Vagina (tissue), 2 donors: Measurements from ENCODE around the gene NSUN7. TPM values are rescaled to one million over a fixed set of nuclear protein-coding genes. Genes with fewer than 3 reads are reported as not detected.

ENCODE experiments used
- DNase-seq, 2 donors: peaks; one replicate each; pipeline ENCODE4 v3.0.0-alpha.2; 2017; ENCODE audit errors: extremely low spot score in 2 of 2
- H3K27ac ChIP-seq: fragments of 200-600 bp; sonication (generic); one replicate; pipeline ENCODE4 v1.5.1; 2019
- H3K27me3 ChIP-seq: fragments of 200-600 bp; sonication (generic); one replicate; pipeline ENCODE4 v1.5.1; 2019
- H3K36me3 ChIP-seq, 2 donors: fragments of 200-600 bp; sonication (generic); one replicate each; pipeline ENCODE4 v1.5.1; 2017 to 2019
- H3K4me1 ChIP-seq: fragments of 200-600 bp; sonication (generic); one replicate; pipeline ENCODE4 v1.5.1; 2019
- H3K4me3 ChIP-seq, 2 donors: fragments of 200-600 bp; sonication (generic); 1 replicate in 1 of 2; 2 replicates in 1 of 2; pipeline ENCODE4 v1.5.1; 2016 to 2019
- H3K9me3 ChIP-seq: fragments of 200-600 bp; sonication (generic); one replicate; pipeline ENCODE4 v1.5.1; 2019
- POLR2A ChIP-seq, 2 donors: fragments of 450-650 bp; IDR thresholded peaks; one replicate each; pipeline ENCODE4 v1.6.1; 2017; ENCODE audit warnings: antibody characterized with exemption in 2 of 2, mild to moderate bottlenecking in 2 of 2, moderate library complexity in 2 of 2
- POLR2AphosphoS5 ChIP-seq, 2 donors: sonication (generic); formaldehyde crosslinking; IDR thresholded peaks; one replicate each; pipeline ENCODE4 v1.9.0; 2017; ENCODE audit warnings: antibody characterized with exemption in 2 of 2, mild to moderate bottlenecking in 2 of 2, low read depth in 1 of 2; ENCODE audit not compliant: insufficient read depth in 1 of 2
- intact Hi-C: fragments of 100-400 bp; cut with DNase I; formaldehyde crosslinking; loops from one replicate; pipeline ENCODE4 v1.15.1; 2023
- total RNA-seq: library from RNA; depleted of rRNA; stranded (reverse); fragments of >200 nt; gene quantifications from one replicate; pipeline ENCODE4 v1.2.3, GENCODE V29; 2016
- TF ChIP-seq, protein P1 (sequence below), 3 experiments: fragments of 450-650 bp in 2 of 3; fragments of 200-600 bp in 1 of 3; sonication (generic) in 1 of 3; IDR thresholded peaks; one replicate each; pipeline ENCODE4 v1.5.1; 2017 to 2019; ENCODE audit warnings: antibody characterized with exemption in 3 of 3, mild to moderate bottlenecking in 2 of 3, moderate library complexity in 2 of 3

The NSUN7 gene
- total RNA-seq, 1 donor from 2014 or later, result 5.6 TPM

DNA sequence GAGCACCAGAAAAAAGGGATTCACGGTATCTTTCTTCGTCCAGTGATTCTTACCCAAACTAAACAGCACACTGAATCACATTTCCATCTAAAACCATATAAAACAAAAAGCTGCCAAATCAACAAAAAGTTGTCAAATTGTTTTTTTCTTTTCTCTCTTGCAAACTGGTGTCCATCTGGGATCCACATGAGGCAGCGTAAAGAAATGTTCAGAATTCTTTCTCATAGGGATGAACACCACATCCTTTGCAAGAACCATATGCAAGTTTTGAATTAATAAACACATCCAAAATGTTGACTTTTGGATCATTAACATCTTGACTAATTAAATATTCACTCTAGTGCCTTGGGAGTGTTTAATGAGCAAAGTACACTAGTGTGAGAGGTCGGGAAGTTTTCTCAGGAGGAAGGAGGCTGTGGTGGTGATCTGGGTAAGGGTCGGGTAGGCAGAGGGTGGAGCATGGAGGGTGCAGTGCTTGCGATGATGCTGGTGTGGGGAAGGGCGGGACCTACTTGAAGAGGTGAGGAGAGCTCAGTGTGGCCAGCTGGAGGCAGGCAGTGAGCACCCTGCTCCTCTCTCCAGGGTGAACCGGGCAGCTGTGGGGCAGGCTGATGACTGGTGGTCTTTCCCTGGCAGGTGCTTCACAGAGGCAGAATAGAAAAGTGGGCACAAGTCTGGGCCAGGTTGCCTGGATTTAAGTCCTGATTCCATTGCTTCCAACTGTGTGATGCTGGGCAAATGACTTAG is 72.8 kb downstream of the NSUN7 start:
- Histone ChIP-seq H3K27ac (no peak overlapping the region), H3K36me3 (peaks cover 0 to 52% of the 10 kb centered on the region in 2 donors), H3K4me1 (no peaks in the 10 kb centered on the region), H3K9me3 (no peaks in the 10 kb centered on the region), H3K27me3 (no peaks in the 10 kb centered on the region), H3K4me3 (no peak overlapping the region)
- TF ChIP-seq, protein P1, sequence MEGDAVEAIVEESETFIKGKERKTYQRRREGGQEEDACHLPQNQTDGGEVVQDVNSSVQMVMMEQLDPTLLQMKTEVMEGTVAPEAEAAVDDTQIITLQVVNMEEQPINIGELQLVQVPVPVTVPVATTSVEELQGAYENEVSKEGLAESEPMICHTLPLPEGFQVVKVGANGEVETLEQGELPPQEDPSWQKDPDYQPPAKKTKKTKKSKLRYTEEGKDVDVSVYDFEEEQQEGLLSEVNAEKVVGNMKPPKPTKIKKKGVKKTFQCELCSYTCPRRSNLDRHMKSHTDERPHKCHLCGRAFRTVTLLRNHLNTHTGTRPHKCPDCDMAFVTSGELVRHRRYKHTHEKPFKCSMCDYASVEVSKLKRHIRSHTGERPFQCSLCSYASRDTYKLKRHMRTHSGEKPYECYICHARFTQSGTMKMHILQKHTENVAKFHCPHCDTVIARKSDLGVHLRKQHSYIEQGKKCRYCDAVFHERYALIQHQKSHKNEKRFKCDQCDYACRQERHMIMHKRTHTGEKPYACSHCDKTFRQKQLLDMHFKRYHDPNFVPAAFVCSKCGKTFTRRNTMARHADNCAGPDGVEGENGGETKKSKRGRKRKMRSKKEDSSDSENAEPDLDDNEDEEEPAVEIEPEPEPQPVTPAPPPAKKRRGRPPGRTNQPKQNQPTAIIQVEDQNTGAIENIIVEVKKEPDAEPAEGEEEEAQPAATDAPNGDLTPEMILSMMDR (IDR thresholded peaks at IDR 0.05), result no peak
- TF ChIP-seq POLR2AphosphoS5 (IDR thresholded peaks at IDR 0.05; ENCODE audit: insufficient read depth in 1 of 2, low read depth in 1 of 2), result no peak
- TF ChIP-seq POLR2A (IDR thresholded peaks at IDR 0.05), result no peak
- intact Hi-C loops, result no loop called here
- peak in 1 of 2 donors; percentile 77 for DNase-seq

DNA sequence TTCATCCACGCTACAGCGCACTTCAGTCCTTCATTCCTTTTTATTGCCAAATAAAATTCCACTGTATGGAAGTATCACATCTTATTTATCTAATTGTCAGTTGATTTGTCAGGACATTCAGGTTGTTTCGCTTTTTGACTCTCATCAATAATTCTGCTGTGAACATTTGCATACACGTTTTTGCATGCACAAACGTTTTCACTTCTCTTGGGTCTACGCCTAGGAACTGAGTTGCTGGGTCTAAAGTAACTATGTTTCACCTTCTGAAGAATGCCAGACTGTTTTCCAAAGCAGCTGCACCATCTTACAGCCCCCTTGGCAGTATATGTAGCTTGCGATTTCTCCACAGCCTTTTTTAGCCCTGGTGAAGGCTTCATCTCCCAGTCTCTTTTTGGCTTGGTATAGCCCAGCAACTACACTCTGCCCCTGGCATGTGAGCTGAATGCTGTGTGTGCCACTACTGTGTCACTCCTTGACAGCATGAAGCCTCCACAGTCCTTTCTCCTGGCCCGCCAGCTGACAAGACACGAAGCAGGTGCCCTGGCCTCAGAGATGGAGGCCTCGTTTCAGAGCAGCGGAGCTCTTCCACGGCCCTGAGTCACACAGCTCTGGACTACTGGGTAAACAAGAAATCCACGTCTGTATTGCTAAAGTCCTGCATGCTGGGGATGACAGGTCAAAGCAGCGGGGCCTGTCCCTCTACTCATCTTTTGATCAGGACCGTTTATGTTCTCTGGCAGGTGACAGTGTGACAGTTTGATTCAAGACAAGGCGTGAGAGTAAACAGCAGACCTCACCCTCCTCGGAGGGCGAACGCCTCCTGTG is 75.5 kb downstream of the NSUN7 start:
- H3K27ac ChIP-seq, result no peak overlapping the region
- TF ChIP-seq POLR2A (IDR thresholded peaks at IDR 0.05) (no peak), POLR2AphosphoS5 (IDR thresholded peaks at IDR 0.05; ENCODE audit: insufficient read depth in 1 of 2, low read depth in 1 of 2) (no peak)
- TF ChIP-seq, protein P1 (IDR thresholded peaks at IDR 0.05), result no peak
- H3K36me3 ChIP-seq, result peaks cover 0 to 64% of the 10 kb centered on the region in 2 donors
- H3K4me1 ChIP-seq, result no peaks in the 10 kb centered on the region
- intact Hi-C loops, result no loop called here
- no peaks in the 10 kb centered on the region for H3K9me3 ChIP-seq
- no peak overlapping the region for H3K4me3 ChIP-seq
- H3K27me3 ChIP-seq, result no peaks in the 10 kb centered on the region
- no peak for DNase-seq

DNA sequence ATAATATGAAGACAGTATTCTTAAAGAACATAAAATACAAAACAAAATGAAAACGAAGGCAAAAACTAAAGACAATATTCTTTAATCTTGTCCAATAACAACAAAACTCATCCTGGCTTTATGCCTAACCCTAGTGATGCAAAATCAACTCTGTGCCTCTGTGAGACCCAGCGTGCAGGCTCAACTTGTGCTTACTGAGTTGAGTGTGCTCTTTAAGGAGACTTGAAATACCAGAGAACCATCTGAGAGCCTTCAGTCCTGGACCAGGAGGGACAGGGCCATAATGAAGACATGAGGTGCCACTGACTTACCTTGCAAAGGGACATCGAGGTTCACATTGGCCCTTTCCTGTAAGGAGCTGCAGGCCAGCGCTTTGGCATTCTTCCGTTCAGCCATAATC is 77.1 kb downstream of the NSUN7 start:
- H3K9me3 ChIP-seq, result no peaks in the 10 kb centered on the region
- H3K4me3 ChIP-seq, result no peak overlapping the region
- DNase-seq, result no peak
- peaks cover 0 to 58% of the 10 kb centered on the region in 2 donors for H3K36me3 ChIP-seq
- no peak for TF ChIP-seq POLR2A (IDR thresholded peaks at IDR 0.05)
- TF ChIP-seq POLR2AphosphoS5 (IDR thresholded peaks at IDR 0.05; ENCODE audit: insufficient read depth in 1 of 2, low read depth in 1 of 2), result no peak
- TF ChIP-seq, protein P1 (IDR thresholded peaks at IDR 0.05), result no peak
- no peak overlapping the region for H3K27ac ChIP-seq
- no peaks in the 10 kb centered on the region for H3K27me3 ChIP-seq
- intact Hi-C loops, result no loop called here
- no peaks in the 10 kb centered on the region for H3K4me1 ChIP-seq

DNA sequence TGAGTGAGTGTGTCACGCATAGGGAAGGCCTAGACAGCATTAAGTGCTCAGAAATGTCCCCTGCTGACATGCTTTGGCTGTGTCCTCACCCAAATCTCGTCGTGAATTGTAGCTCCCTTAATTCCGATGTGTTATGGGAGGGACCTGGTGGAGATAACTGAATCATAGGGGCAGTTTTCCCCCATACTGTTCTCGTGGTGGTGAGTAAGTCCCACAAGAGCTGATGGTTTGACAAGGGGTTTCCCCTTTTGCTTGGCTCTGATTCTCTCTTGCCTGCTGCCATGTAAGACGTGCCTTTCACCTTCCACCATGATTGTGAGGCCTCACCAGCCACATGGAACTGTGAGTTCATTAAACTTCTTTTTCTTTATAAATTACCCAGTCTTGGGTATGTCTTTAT is 78.0 kb downstream of the NSUN7 start:
- H3K27ac ChIP-seq, result no peak overlapping the region
- H3K9me3 ChIP-seq, result no peaks in the 10 kb centered on the region
- H3K36me3 ChIP-seq, result peaks cover 0 to 52% of the 10 kb centered on the region in 2 donors
- no peak overlapping the region for H3K4me3 ChIP-seq
- no peak for TF ChIP-seq POLR2A (IDR thresholded peaks at IDR 0.05)
- TF ChIP-seq, protein P1 (IDR thresholded peaks at IDR 0.05), result no peak
- TF ChIP-seq POLR2AphosphoS5 (IDR thresholded peaks at IDR 0.05; ENCODE audit: insufficient read depth in 1 of 2, low read depth in 1 of 2), result no peak
- intact Hi-C loops, result no loop called here
- H3K27me3 ChIP-seq, result no peaks in the 10 kb centered on the region
- no peak for DNase-seq
- H3K4me1 ChIP-seq, result no peaks in the 10 kb centered on the region
